SK-N-SH (cell line): Measurements from ENCODE around the gene RETSAT.

ENCODE experiments used
- EP300 ChIP-seq, 2 experiments: IDR thresholded peaks; 2 replicates each; pipeline versions ENCODE4 v1.4.0 to v1.6.1; 2012; ENCODE audit warnings: borderline replicate concordance in 1 of 2, low read depth in 1 of 2, low read length in 1 of 2
- FOXJ3 ChIP-seq: sonication (generic); formaldehyde crosslinking; IDR thresholded peaks from 2 replicates; pipeline ENCODE4 v1.5.1; 2020; ENCODE audit warnings: mild to moderate bottlenecking, missing genetic modification reagents
- NFIC ChIP-seq: IDR thresholded peaks from 2 replicates; pipeline ENCODE4 v1.4.0; 2012; ENCODE audit warnings: borderline replicate concordance
- RAD21 ChIP-seq: IDR thresholded peaks from 2 replicates; pipeline ENCODE4 v1.6.1; 2012; ENCODE audit warnings: mild to moderate bottlenecking, low read length
- TAF1 ChIP-seq: IDR thresholded peaks from 2 replicates; pipeline ENCODE4 v1.6.1; 2012; ENCODE audit warnings: low read depth, mild to moderate bottlenecking, low read length, moderate library complexity, borderline replicate concordance
- TF ChIP-seq, protein P1 (sequence below): fragments of 200-600 bp; sonication (generic); IDR thresholded peaks from 2 replicates; pipeline ENCODE4 v1.6.1; 2017; ENCODE audit warnings: antibody characterized with exemption, mild to moderate bottlenecking, moderate library complexity
- TF ChIP-seq, protein P2 (sequence below): IDR thresholded peaks from 2 replicates; pipeline ENCODE4 v1.4.0; 2012; ENCODE audit warnings: low read depth
- TF ChIP-seq, protein P3 (sequence below): fragments of 150-350 bp; IDR thresholded peaks from 2 replicates; pipeline ENCODE4 v1.6.1; 2017; ENCODE audit warnings: antibody characterized with exemption, low read length, low read depth, borderline replicate concordance

DNA sequence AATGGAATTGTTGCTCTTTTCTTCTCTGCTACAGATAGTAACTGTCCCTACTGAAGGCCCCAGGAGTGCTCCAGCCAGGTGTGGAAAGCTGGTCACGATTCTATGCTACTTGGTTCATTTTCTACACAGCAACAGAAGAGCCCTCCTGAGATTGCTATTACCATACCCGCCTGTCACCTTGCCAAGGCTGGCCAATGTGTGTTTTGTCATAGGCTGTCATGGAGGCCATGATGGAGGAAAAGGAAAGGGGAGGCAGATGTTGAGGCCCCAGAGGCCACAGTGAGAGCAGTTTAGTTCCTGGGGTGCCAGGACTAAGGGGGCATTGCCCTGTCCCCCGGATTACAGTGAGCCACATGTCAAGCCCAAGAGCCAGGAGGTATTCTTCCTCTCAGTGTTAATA is 1.2 kb upstream of the RETSAT start:
- TF ChIP-seq, protein P1, sequence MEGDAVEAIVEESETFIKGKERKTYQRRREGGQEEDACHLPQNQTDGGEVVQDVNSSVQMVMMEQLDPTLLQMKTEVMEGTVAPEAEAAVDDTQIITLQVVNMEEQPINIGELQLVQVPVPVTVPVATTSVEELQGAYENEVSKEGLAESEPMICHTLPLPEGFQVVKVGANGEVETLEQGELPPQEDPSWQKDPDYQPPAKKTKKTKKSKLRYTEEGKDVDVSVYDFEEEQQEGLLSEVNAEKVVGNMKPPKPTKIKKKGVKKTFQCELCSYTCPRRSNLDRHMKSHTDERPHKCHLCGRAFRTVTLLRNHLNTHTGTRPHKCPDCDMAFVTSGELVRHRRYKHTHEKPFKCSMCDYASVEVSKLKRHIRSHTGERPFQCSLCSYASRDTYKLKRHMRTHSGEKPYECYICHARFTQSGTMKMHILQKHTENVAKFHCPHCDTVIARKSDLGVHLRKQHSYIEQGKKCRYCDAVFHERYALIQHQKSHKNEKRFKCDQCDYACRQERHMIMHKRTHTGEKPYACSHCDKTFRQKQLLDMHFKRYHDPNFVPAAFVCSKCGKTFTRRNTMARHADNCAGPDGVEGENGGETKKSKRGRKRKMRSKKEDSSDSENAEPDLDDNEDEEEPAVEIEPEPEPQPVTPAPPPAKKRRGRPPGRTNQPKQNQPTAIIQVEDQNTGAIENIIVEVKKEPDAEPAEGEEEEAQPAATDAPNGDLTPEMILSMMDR = no peak
- TF ChIP-seq EP300 (IDR thresholded peaks at IDR 0.05; ENCODE audit: borderline replicate concordance in 1 of 2, low read depth in 1 of 2, low read length in 1 of 2) (no peak), TAF1 (no peak), RAD21 (no peak), FOXJ3 (CRISPR knock-in tag) (no peak), NFIC (no peak)
- TF ChIP-seq, protein P2, sequence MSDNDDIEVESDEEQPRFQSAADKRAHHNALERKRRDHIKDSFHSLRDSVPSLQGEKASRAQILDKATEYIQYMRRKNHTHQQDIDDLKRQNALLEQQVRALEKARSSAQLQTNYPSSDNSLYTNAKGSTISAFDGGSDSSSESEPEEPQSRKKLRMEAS = no peak
- TF ChIP-seq, protein P3, sequence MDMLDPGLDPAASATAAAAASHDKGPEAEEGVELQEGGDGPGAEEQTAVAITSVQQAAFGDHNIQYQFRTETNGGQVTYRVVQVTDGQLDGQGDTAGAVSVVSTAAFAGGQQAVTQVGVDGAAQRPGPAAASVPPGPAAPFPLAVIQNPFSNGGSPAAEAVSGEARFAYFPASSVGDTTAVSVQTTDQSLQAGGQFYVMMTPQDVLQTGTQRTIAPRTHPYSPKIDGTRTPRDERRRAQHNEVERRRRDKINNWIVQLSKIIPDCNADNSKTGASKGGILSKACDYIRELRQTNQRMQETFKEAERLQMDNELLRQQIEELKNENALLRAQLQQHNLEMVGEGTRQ = no peak
